Stimulated activated CD4-positive, alpha-beta T cell treated with anti-CD3 and anti-CD28 coated beads, TNF-alpha, amount 100 ng/mL, for 24 hours (primary cell): ENCODE results near the gene IFI27L2.

ENCODE experiments used
- DNase-seq, 3 experiments: peaks; one replicate each; pipeline ENCODE4 v3.0.0-alpha.2; 2020; ENCODE audit warnings: low read depth in 3 of 3

The IFI27L2 gene

DNA sequence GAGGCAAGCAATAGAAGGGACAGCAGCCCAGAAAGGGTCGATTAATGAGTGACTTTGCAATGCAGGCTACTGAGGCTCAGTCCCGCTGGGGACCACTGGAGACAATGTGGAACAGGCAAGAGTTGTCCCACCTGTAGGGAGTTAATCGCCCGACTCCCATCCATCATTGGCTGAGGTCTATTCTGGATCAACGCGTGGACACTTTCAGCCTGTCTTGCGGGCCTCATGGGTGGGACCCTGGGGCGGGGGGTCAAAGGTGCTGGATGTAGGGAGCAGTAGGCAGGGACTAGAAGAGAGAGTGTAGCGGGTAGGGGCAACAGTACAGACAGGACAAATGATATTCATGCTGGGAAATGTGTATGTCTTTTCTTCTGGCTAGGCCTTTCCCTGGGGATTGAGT is 6.1 kb downstream of the IFI27L2 start:
- no peak for DNase-seq

- DNase-seq = no peak
Measured at GRCh38 chr14:94122438-94122837, 7.0 kb downstream of the IFI27L2 start.

DNA sequence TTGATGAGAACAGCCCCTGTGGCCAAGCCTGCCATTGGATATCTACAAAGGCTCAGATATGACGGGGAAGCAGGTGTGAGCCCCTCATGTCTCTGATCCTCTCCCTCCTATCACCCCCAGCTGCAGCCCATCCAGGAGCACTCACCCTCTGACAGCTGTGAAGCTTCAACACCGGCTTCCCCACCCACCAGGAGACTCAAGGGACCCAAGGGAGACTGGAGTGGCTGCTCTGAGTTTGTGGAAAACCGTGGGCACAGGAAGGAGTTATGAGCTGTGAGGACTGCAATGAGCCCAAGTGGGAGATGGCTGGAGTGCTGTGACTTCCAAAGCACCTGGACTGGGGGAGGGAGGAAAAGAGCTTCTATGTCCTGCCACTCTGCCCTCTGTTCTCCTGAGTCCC is 7.9 kb downstream of the IFI27L2 start:
- no peak for DNase-seq

- DNase-seq = no peak
Measured at GRCh38 chr14:94120667-94121340, 8.6 kb downstream of the IFI27L2 start.

GRCh38 chr14:94119071-94119470 is 10.3 kb downstream of the IFI27L2 start:
- no peak for DNase-seq

- no peak for DNase-seq
Measured at GRCh38 chr14:94117856-94118255, 11.5 kb downstream of the IFI27L2 start.

DNA sequence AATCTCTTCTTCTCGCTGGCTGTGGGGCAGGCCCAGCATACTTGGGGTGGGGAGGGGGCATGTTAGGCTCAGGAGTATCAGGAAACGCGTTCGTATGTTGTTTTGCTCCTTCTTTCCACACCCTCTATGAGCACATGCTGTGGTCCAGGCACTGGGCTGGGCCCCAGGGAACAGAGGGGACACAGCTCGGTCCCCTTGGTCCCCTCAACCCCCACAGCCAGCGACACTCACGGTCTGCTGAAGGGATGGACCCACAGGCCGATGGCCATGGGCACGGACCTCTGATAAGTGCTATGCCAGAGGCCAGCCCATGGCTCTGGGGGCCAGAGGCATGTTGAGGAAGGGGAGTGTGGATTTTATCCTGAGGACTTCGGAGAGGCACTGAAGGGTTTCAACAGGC is 12.7 kb downstream of the IFI27L2 start:
- no peak for DNase-seq

- no peak for DNase-seq
Measured at GRCh38 chr14:94115631-94116030, 13.8 kb downstream of the IFI27L2 start.

GRCh38 chr14:94115058-94115591 is 14.3 kb downstream of the IFI27L2 start:
- no peak for DNase-seq

DNA sequence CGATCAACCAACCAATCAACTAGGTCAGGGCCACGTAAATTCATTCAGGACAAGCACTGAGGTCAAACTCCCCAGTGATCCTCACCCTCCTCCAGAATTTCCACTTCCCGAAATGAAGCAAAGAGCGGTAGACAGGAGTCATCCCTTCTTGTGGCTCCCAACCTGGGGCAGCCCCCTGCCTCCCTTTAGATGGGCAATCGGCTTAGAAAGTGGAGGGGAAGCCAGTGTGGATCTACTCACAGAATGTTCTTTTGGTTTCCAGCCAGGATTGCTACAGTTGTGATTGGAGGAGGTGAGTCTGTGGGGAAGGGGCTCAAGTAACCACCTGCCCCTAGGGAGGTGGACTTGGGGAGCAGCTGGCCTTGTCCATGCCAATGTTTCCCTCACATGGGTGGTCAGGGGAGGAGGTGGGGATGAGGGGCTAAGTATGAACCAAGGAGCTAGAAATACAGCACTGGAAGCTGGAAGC is 14.8 kb downstream of the IFI27L2 start:
- no peak for DNase-seq

DNA sequence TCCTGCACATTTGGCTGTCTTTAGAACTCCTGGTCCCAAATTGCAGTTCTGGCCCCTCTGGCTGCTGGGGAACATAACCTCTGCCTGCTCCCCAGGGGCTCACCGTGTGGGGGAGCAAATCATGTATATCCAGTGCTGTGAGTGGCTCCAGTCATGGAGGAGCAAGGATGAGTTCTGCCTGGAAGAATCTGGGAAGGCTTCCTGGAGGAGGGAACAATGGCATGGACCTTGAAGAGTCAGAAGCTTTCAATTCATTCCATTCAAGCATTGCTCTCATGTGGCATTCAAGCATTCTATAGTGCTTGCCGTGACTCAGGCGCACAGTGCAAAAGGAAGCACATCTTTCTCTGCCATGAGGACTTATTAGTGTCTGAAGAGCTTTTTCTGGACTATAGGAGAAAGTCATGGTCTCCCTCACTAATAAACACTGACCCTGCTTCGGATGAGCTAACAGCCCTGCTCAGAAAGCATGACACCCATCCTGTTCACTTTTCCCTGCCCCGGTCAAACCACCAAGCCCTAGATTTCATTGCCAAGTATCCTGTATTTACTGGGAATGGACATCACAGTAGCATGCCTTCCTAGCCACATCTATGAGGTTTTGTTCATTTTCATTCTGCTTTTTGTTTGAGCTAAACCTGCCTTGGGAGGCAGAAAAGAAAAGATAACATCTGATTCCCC is 15.4 kb downstream of the IFI27L2 start:
- no peak for DNase-seq

DNA sequence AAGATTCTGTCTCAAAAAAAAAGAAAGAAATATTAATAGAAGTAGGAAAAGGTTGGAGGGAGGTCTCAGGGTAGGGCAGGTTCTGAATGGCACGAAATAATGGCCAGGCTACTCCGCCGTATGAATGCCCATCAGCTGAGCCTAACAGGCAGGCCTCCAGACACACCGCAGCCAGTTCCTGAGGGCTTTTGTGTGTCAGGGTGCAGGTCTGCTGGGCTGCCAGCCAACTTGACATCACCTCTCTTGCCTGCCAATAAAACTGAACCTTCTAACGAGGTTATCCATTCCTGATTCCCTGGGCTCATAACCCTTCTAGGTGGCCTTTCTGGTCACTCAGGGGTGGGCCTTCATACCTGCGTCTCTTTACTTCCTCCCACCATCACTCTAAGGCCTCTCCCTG is 15.9 kb downstream of the IFI27L2 start:
- DNase-seq = no peak

GRCh38 chr14:94113073-94113472 is 16.3 kb downstream of the IFI27L2 start:
- DNase-seq = no peak

- no peak for DNase-seq
Measured at GRCh38 chr14:94112513-94113063, 16.8 kb downstream of the IFI27L2 start.

DNA sequence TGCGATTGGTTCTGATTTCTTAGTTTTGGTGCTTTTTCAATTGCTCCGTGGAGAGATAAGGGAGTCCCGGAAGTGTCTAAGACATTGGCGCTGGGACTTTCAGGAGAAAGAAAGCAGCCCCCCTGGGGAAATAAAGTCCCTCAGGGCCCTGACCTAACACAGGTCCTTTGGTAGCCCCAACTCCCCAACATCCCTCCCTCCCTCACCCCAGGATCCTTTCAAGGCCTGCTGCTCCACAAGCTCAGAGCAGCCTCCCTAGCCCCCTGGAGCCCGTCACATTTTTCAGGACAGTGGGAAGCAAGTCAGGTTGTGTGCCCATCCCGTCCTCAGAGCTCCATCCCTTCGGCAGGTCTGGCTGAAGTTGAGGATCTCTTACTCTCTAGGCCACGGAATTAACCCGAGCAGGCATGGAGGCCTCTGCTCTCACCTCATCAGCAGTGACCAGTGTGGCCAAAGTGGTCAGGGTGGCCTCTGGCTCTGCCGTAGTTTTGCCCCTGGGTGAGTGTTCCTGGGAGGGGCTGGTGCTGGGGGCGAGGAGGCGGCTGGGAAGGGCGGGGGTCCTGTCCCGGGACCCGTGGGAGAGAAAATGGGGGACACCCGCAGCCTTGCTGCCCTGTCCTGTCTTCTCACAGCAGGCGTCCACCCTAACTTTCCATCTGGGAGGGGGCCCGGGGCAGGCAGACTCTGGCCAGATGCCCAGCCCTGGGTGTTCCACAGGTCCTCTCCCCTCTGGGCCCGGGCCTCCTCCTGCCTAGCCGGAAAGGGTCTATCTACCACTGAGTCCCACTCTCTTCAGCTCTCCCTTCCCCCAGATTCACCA is 17.9 kb downstream of the IFI27L2 start:
- DNase-seq = no peak

DNA sequence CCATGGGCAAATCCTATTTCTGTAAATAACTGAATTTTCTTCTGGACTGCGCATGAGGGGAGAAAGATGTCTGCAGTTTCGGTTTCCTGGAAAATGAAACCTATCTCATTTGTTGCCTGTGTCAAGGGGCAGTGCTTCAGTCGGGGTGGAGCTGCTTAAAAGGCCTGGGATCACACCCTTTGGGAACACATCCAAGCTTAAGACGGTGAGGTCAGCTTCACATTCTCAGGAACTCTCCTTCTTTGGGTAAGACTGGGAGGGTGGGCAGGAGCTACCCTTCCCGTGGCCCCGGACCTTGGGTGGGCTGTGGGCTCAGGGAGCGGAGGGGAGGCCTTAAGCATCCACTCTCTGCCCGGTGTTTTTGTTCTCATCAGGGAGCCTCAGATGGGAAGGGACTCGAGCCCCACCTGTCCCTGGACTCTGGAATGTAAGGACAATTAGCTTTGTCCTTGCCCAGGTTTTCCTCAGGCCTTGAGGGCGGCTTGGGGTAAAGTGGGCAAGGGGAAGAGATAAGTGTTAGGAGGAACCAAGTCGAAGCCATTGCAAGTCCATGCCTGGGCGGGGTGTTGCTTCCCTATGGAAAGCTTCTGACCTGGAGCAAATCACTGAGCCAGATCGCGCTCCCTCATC is 18.7 kb downstream of the IFI27L2 start, which contains the start of gene IFI27:
Gene IFI27, plus strand, starts transcription at position 185 of the 630 bp plus-strand sequence.
- no peak for DNase-seq

DNA sequence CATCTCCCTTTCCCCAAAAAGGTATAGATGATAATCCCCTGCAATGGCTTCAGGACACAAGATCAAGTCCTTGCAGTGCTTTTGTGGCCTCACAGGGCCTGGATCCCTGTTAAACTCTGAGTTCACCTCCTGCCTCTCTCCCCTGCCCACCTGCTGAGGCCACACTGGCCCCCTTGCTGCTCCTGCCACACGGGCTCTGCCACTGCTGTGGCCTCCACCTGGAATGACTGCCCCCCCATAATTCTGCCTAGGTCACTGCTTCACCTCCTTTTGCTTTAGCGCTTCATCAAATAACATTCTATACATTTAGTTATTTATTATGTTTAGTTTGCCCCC is 19.5 kb downstream of the IFI27L2 start:
- DNase-seq = no peak

GRCh38 chr14:94104731-94105130 is 24.7 kb downstream of the IFI27L2 start:
- no peak for DNase-seq

DNA sequence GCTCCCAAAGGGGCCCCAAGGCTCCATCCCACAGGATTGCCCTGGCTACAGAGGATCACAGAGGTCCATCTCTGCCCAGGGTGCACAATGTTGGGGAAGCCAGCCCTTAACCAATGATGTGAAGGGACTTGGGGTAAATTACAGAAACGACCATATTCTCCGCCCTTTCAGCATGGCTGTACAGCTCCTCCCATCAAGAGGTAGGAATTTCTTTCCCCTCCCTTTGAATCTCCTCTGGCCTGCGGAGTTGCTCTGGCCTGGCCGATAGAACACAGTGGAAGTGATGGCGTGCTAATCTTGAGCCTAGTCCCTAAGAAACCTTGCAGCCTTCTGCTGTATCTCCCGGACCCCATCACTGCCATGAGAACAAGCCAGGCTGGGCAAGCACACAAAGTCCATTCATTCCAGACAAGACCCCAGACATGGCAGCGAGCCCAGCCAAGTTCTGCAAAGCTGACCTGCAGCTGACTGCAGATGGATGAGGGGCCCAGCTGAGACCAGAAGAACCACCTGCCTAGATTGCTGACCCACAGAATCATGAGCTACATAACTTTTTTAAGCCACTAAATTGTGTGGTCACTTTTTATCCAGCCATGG is 25.8 kb downstream of the IFI27L2 start:
- DNase-seq = no peak

GRCh38 chr14:94102768-94103482 is 26.5 kb downstream of the IFI27L2 start:
- no peak for DNase-seq

- DNase-seq = no peak
Measured at GRCh38 chr14:94101748-94102147, 27.7 kb downstream of the IFI27L2 start.
